ENCODE data around the gene UBAC1. TPM values are rescaled to one million over a fixed set of nuclear protein-coding genes. Genes with fewer than 3 reads are reported as not detected.

UBAC1 gene
- polyA plus RNA-seq, 1 of the 3 experiments (the other 2 are of a cell fraction) = 67.7 TPM

DNA sequence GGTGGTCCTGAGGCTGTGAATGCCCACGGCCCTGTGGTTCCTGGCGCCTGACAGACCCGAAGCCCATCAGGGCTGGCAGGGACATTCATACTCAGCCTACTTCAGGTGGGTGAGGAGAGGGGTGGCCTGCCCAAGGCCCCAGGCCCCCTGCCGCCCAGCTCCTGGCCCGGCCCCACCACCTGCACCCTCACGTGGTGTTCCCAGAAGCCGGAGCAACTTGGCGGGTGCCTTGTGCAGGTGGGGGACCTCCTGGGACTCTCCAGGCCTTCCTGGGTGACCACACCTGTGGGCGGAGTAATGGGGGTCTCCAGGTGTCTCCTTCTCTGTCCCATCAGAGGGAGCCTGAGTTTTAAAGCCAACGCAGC lies 36.8 kb upstream of the UBAC1 start:
- DNase-seq = no peak
- Histone ChIP-seq H3K27ac (ENCODE audit: low read depth in 2 of 2, low read length in 1 of 2) (no peak overlapping the region), H3K9me3 (no peaks in the 10 kb centered on the region), H3K27me3 (ENCODE audit: insufficient read depth) (no peaks in the 10 kb centered on the region), H3K36me3 (replicated peaks in 1 of 2; ENCODE audit: control insufficient read depth in 1 of 2, insufficient read depth in 2 of 2, low read length in 1 of 2) (no peaks in the 10 kb centered on the region), H3K9ac (no peak overlapping the region), H3K4me1 (ENCODE audit: control insufficient read depth in 1 of 2, insufficient read depth in 2 of 2, low read depth in 1 of 2, low read length in 1 of 2) (peaks cover 4 to 33% of the 10 kb centered on the region in 2 experiments; a peak in 2 of 4 replicates), H3K9me2 (no peaks in the 10 kb centered on the region), H4K20me1 (ENCODE audit: insufficient read depth) (no peaks in the 10 kb centered on the region), H3F3A (replicated peaks; ENCODE audit: insufficient read depth) (peaks cover 9% of the 10 kb centered on the region), H3K4me2 (no peak overlapping the region), H2AFZ (ENCODE audit: low read depth) (no peak overlapping the region), H3K4me3 (ENCODE audit: low read depth in 2 of 2, low read length in 1 of 2) (no peak overlapping the region), H3K79me2 (ENCODE audit: insufficient read depth) (no peaks in the 10 kb centered on the region)
- ChIA-PET POLR2A (no interaction called here), CTCF (interaction anchor here (0.9 to 2.0 kb wide), 3 partner anchors 10 to 124 kb away, joined by 3 to 4 read pairs (median 3); no protein-coding TSS in a partner anchor)
- TF ChIP-seq, protein P1, sequence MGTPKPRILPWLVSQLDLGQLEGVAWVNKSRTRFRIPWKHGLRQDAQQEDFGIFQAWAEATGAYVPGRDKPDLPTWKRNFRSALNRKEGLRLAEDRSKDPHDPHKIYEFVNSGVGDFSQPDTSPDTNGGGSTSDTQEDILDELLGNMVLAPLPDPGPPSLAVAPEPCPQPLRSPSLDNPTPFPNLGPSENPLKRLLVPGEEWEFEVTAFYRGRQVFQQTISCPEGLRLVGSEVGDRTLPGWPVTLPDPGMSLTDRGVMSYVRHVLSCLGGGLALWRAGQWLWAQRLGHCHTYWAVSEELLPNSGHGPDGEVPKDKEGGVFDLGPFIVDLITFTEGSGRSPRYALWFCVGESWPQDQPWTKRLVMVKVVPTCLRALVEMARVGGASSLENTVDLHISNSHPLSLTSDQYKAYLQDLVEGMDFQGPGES (IDR thresholded peaks at IDR 0.05; ENCODE audit: low read depth, low read length) = no peak
- TF ChIP-seq, protein P2, sequence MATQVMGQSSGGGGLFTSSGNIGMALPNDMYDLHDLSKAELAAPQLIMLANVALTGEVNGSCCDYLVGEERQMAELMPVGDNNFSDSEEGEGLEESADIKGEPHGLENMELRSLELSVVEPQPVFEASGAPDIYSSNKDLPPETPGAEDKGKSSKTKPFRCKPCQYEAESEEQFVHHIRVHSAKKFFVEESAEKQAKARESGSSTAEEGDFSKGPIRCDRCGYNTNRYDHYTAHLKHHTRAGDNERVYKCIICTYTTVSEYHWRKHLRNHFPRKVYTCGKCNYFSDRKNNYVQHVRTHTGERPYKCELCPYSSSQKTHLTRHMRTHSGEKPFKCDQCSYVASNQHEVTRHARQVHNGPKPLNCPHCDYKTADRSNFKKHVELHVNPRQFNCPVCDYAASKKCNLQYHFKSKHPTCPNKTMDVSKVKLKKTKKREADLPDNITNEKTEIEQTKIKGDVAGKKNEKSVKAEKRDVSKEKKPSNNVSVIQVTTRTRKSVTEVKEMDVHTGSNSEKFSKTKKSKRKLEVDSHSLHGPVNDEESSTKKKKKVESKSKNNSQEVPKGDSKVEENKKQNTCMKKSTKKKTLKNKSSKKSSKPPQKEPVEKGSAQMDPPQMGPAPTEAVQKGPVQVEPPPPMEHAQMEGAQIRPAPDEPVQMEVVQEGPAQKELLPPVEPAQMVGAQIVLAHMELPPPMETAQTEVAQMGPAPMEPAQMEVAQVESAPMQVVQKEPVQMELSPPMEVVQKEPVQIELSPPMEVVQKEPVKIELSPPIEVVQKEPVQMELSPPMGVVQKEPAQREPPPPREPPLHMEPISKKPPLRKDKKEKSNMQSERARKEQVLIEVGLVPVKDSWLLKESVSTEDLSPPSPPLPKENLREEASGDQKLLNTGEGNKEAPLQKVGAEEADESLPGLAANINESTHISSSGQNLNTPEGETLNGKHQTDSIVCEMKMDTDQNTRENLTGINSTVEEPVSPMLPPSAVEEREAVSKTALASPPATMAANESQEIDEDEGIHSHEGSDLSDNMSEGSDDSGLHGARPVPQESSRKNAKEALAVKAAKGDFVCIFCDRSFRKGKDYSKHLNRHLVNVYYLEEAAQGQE (IDR thresholded peaks at IDR 0.05; ENCODE audit: low read depth, low read length) = no peak
- TF ChIP-seq, protein P3, sequence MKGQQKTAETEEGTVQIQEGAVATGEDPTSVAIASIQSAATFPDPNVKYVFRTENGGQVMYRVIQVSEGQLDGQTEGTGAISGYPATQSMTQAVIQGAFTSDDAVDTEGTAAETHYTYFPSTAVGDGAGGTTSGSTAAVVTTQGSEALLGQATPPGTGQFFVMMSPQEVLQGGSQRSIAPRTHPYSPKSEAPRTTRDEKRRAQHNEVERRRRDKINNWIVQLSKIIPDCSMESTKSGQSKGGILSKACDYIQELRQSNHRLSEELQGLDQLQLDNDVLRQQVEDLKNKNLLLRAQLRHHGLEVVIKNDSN (IDR thresholded peaks at IDR 0.05; ENCODE audit: borderline replicate concordance, low read depth) = no peak
- TF ChIP-seq, protein P4, sequence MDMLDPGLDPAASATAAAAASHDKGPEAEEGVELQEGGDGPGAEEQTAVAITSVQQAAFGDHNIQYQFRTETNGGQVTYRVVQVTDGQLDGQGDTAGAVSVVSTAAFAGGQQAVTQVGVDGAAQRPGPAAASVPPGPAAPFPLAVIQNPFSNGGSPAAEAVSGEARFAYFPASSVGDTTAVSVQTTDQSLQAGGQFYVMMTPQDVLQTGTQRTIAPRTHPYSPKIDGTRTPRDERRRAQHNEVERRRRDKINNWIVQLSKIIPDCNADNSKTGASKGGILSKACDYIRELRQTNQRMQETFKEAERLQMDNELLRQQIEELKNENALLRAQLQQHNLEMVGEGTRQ (IDR thresholded peaks at IDR 0.05; ENCODE audit: borderline replicate concordance, low read depth, low read length) = no peak
- TF ChIP-seq TCF12 (IDR thresholded peaks at IDR 0.05) = no peak
- TF ChIP-seq EP300 (IDR thresholded peaks at IDR 0.05; ENCODE audit: borderline replicate concordance in 1 of 2, low read depth in 1 of 2, low read length in 1 of 2) = no peak
- 80% methylated on average over 5 of the region's 10 CpGs for WGBS (ENCODE audit: low lambda C conversion rate)

DNA sequence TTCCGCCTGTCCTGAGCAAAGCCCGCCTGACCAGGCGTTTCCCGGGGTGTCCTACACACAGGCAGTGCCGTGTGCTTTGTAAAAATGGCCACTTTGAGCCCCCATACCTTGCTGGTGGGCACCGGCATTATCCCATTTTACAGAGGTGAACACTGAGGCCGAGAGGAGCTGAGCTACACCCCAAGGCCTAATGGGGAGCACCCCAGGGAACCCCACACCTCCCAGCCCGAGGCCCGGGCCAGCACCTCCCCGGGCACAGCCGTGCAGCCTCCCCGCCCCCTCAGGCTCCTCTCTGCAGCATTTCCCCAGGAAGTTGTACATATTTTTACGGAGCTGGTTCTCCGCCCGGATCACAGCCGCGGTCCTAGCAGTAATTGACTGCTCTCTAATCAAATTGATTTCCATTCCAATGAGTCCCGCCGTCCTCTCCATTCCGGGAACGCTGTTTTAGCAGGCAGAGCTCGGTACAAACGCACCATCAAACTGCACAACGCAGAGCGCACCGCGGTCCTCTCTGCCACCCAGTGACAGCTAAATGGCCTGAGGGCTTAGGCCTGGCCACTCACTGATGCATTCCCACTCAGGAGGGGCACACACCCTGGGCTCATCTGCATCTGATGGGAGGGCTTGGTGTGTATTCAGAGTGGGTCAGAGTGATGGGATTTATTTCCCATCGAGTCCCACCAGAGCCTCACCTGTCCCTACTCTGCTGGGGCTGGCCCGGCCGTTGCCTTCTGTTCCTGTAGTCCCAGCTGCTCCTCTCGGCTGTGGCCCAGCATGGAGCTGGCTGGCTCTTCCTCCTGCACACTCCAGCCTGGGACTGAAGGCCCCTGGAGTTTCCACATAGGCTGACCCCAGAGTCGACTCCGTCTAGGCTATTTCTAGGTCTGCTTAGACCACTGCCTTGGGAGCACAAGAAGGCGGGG lies 36.2 kb upstream of the UBAC1 start:
- Histone ChIP-seq H3K4me2 (no peak overlapping the region), H3F3A (replicated peaks; ENCODE audit: insufficient read depth) (peaks cover 9% of the 10 kb centered on the region), H3K9me2 (no peaks in the 10 kb centered on the region), H3K27me3 (ENCODE audit: insufficient read depth) (no peaks in the 10 kb centered on the region), H3K79me2 (ENCODE audit: insufficient read depth) (no peaks in the 10 kb centered on the region), H3K9ac (no peak overlapping the region), H3K9me3 (no peaks in the 10 kb centered on the region), H3K4me1 (ENCODE audit: control insufficient read depth in 1 of 2, insufficient read depth in 2 of 2, low read depth in 1 of 2, low read length in 1 of 2) (peaks cover 10 to 40% of the 10 kb centered on the region in 2 experiments; a peak in 3 of 4 replicates), H2AFZ (ENCODE audit: low read depth) (no peak overlapping the region), H3K36me3 (replicated peaks in 1 of 2; ENCODE audit: control insufficient read depth in 1 of 2, insufficient read depth in 2 of 2, low read length in 1 of 2) (no peaks in the 10 kb centered on the region), H3K4me3 (ENCODE audit: low read depth in 2 of 2, low read length in 1 of 2) (no peak overlapping the region), H4K20me1 (ENCODE audit: insufficient read depth) (no peaks in the 10 kb centered on the region), H3K27ac (ENCODE audit: low read depth in 2 of 2, low read length in 1 of 2) (no peak overlapping the region)
- DNase-seq = peak; percentile 70
- 82% methylated on average over 29 of the region's 34 CpGs for WGBS (ENCODE audit: low lambda C conversion rate)
- ChIA-PET CTCF (interaction anchor here (1.0 to 2.0 kb wide), 3 partner anchors 11 to 125 kb away, joined by 3 to 4 read pairs (median 3); no protein-coding TSS in a partner anchor), POLR2A (no interaction called here)
- TF ChIP-seq, protein P5, sequence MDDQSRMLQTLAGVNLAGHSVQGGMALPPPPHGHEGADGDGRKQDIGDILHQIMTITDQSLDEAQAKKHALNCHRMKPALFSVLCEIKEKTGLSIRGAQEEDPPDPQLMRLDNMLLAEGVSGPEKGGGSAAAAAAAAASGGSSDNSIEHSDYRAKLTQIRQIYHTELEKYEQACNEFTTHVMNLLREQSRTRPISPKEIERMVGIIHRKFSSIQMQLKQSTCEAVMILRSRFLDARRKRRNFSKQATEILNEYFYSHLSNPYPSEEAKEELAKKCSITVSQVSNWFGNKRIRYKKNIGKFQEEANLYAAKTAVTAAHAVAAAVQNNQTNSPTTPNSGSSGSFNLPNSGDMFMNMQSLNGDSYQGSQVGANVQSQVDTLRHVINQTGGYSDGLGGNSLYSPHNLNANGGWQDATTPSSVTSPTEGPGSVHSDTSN (IDR thresholded peaks at IDR 0.05) = no peak
- TF ChIP-seq MEF2A (IDR thresholded peaks at IDR 0.05; ENCODE audit: borderline replicate concordance, low read depth) = no peak

Measured in SK-N-SH (cell line).